NCI-H2171 treated with DMSO at 0.1 percent for 48 hours (cell line): ENCODE results near the gene UBE3B.
A peak's percentile ranks its signal among the peaks of the same experiment; 100 is the strongest.

Experiments
- DNase-seq: peaks from one replicate; lab custom pipeline; 2025; lab: John Stamatoyannopoulos, UW

UBE3B gene

GRCh38 chr12:109495012-109495411 lies 17.6 kb downstream of the UBE3B start:
- no peak for DNase-seq

DNA sequence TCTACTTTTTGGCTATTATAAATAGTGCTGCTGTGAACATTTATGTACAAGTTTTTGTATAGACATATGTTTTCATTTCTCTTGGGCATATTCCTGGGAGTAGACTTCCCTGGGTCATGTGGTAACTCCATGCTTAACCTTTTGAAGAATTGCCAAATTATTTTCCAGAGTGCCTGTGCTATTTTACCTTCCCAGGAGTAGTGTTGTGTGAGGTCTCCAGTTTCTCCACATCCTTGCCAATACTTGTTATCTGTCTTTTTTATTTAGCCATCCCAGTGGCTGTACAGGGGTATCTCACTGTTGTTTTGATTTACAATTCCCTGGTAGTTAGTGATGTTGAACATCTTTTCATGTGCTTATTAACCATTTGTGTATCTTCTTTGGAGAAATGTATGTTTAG lies 18.9 kb downstream of the UBE3B start:
- DNase-seq: no peak

DNA sequence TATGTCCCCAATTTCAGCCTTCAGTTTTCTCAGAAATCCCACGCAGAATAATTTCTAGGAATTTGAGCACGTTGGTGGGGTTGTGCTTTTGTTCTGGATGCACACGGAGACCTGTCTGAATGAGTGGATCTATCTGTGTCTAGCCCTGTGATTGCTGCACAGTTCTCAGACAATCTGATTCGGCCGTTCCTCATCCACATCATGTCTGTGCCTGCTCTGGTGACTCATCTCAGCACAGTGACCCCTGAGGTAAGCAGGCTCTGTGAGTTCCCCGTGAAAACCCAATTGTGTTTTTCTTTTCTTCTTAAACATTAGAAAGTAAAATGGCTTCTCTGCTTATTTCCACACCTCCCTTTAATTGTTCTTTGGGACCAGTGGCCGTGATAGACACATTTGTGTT lies 20.2 kb downstream of the UBE3B start:
- no peak for DNase-seq

DNA sequence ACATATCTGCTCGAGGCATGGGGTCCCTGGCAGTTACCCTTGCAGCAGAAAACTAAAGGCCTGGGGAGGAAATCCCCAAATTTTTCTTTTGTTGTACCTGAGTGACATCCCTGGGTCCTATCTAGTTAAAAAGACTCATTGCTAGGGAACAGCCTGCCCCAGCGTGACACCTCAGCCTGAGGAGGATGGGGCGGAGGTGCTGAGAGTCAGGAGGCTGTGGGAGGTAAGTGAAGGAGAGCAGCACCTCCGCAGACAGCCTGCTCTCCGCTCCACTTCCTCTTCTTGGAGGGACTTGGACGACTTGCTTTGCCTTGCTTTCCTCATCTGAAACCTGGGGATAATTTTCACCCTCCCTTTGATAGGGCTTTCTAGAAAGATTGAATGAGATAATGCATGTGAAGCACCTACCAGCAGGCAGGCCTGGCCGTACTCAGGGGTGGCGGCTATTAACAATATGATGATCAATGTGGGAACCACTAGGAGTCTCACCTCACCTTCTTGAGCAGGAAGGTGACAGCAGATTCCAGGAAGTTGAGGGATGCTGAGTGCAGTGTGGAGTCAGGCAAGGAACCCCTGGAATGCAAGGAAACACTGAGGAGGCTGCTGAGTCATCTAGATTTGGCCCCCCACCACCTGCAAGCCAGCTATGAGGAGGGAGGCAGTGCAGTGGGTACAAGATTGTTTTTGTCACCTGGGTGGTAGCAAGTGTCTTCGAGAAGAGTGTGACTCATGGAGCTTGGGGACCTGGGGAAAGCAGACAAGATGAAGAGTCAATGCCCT lies 23.2 kb downstream of the UBE3B start:
- no peak for DNase-seq

- no peak for DNase-seq
These were observed 23.9 kb downstream of the UBE3B start for GRCh38 chr12:109501299-109501698.

GRCh38 chr12:109502332-109502731 lies 24.9 kb downstream of the UBE3B start:
- DNase-seq: no peak

GRCh38 chr12:109503611-109504010 lies 26.2 kb downstream of the UBE3B start:
- no peak for DNase-seq

DNA sequence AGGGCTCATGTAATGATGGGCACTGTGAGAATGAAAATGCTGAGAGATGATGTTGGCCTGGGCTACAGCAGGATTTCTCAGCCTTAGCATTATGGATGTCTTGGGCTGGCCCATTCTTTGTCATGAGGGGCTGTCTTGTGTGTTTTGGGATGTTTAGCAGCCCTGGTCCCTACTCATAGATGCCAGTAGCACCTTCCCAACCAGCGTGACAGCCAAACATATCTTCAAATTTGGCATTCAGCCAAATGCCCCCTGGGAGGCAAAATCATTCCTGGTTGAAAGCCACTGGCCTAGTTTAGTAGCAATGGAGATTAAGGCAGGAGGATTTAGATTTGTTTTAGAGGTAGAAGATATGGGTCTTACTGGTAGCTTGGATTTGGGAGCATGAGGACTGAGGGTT lies 26.6 kb downstream of the UBE3B start:
- DNase-seq: peak; percentile 47

GRCh38 chr12:109510196-109510595 lies 32.8 kb downstream of the UBE3B start:
- no peak for DNase-seq

GRCh38 chr12:109512608-109513007 lies 35.2 kb downstream of the UBE3B start:
- no peak for DNase-seq

- no peak for DNase-seq
These were observed 35.6 kb downstream of the UBE3B start for GRCh38 chr12:109513051-109513450.

DNA sequence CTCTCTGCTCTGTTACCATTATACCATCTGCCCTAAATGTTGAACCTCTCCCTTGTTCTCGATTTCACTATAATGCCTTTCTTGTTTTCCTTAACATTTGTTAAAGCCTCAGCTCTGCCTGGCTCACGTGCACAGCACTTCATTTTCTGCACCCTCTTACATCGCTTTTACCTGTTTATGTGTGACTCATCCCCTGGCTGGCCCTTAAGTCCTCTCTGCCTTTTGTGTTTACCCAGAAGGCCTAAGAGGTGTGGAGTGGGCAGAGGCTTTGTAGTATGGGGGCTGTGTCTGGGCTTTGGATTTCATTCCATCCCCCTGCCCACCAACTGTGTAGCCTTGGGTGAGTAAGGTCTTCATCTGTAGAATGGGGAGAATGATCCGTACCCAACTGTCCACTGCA lies 36.5 kb downstream of the UBE3B start:
- no peak for DNase-seq

DNA sequence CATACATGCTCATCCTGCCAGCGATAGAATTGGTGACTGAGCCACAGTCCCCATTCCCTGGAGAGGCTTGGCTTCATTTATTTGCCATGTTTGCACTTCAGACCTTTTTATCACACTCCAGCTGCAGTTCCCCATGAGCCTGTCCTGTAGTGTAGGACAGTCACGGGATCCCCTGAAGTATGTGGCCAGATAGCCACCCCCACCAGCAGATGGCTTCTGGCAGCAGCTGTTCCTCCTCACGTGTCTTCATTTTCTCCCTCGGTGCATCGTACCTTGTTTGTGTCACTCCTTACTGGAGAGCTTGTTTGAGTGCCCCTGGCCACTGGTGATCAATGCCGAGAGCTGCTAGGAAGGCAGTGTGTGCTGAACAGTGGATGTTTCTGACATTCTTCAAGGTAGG lies 40.2 kb downstream of the UBE3B start:
- DNase-seq: peak; percentile 77

DNA sequence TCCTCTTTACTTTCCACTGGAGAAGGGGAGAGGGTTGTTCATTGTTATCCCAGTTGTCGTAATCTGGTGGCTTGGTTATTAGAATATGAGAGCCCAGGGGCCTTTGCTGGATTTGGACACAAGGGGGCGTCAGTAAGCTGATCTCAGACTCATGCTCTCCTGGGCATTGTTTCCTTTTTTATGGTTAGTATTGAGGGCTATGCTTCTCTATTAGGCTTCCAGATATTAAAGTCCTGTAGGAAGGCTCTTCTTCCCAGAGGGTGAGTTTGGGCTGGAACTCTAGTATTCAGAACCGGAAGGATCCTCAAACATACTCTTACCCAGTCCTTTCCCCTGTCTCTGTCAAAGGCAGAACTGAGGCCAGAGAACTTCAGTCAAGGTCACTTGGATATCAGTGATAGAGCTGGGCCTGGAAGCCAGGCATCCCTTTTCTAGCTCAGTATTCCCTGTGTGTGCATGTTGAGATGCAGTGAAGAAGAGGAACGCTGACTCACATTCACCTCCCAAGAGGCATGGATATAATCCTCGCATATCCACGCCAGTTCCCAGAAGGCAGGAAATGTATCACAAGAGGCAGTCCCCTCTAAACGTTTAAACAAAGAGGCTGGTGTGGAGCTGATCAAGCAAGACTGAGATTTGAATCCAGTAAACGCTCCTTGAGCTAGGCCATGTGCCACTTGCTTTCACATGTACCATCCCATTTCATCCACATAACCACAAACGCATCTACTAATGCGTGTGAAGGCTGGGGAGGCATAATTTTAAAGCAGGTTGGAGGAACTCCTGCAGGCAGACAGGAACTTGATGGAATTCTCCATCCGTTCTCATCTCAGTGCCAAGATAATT lies 41.6 kb downstream of the UBE3B start:
- peak; percentile 78 for DNase-seq

- DNase-seq: no peak
These were observed 42.4 kb downstream of the UBE3B start for GRCh38 chr12:109519787-109520186.

- DNase-seq: peak; percentile 53
These were observed 44.4 kb downstream of the UBE3B start for GRCh38 chr12:109521831-109522230.

DNA sequence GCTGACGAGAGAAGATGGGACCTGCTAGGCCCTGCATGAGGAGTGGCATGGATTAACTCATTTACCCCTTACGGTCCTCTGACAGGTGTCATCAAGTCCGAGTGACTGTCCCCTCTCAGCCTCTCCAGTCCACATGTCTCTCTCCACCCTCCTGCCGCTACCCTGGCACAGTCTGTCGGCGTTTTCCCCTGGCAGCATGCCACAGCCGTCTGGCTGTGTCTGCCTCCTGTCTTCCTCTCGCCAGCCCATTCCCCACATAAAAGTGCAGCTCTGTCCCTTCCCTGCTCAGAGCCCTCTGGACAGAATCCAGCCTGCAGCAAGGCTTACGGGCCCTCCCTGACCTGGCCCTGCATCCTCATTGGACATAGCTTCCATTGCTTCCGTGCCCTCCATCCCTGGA lies 45.6 kb downstream of the UBE3B start:
- peak; percentile 84 for DNase-seq

GRCh38 chr12:109523504-109523903 lies 46.1 kb downstream of the UBE3B start:
- peak; percentile 63 for DNase-seq

- no peak for DNase-seq
These were observed 47.2 kb downstream of the UBE3B start for GRCh38 chr12:109524466-109525278.

DNA sequence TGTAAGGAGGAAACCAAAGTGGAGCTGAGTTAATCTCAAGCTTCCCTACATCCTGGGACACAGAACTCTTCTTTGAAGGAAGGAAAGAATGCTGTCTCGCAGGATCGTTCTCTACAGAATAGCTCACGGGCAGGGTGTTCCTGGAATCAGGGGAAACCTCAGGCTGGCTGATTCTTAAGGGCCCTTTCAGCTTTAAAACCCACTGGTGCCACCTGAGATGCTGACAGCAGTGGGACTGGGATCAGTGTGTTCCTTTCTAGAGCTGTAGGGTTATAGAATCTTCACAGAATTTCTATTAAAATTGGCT lies 47.8 kb downstream of the UBE3B start:
- no peak for DNase-seq

DNA sequence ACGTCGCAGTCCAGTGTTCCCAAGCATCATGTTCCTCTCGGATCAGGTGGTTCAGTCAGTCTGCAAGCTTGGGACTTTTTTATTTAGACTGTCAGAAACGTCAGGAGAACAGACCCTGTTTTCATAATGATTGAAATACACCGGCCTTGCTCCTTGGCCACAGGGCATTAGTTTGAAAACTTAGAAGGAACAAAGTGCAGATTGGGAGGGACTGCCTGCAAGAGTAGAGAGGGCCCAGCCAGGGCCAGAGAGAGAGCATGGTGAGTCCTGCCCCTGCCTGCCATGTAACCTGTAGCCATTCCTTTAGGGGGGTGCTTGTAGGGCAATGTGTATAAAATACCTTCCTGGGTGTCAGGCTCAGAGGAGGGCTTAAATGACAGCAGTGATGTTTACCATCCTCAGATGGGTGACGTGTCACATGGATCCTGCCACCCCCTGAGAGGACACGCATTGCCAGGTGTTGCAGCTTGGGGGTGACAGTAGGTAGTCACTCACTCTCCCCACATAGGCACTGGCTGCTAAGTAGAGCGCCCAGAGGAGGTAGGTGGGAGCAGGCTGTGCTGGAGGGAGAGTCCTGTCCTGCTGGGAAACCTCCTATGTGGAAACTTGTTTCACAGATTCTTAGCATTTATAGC lies 50.2 kb downstream of the UBE3B start:
- peak; percentile 47 for DNase-seq
